HG03064 (cell line): ENCODE measurements around the gene MECR.

Source experiments
- ATAC-seq: cut with Tn5 transposase; IDR thresholded peaks from one replicate; pipeline ENCODE4 v1.9.1; 2021; ENCODE audit warnings: low read depth; ENCODE audit not compliant: unreplicated experiment

MECR gene

DNA sequence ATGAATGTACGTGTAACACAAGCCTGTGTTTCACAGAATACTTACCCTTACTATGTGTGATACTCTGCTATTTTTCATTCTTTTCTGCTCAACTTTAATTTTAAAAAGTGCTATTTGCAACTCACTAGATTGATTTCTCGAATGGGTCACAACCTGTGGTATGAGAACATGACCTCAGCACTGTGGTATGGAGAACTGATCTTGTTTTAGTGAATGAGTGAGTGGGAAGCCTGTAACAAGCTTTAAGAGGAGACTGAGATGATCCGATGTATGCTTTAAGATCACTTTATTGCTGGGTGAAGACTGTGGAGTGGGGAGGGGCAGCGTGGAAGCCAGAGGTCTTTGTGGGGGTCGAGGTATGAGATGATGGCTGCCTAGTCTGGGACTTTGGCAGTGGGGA, 21.6 kb downstream of the MECR start:
- ATAC-seq, result no peak

- no peak for ATAC-seq
Observed at GRCh38 chr1:29208442-29208841, 22.3 kb downstream of the MECR start.

- ATAC-seq, result peak; percentile 69
Observed at GRCh38 chr1:29202584-29203340, 28.0 kb downstream of the MECR start.

GRCh38 chr1:29202053-29202452, 28.7 kb downstream of the MECR start:
- ATAC-seq, result no peak

- no peak for ATAC-seq
Observed at GRCh38 chr1:29201595-29202051, 29.1 kb downstream of the MECR start.

- ATAC-seq, result no peak
Observed at GRCh38 chr1:29200906-29201594, 29.7 kb downstream of the MECR start.

- ATAC-seq, result no peak
Observed at GRCh38 chr1:29197993-29198392, 32.7 kb downstream of the MECR start.

- no peak for ATAC-seq
Observed at GRCh38 chr1:29197590-29197924, 33.2 kb downstream of the MECR start.

- no peak for ATAC-seq
Observed at GRCh38 chr1:29196863-29197589, 33.7 kb downstream of the MECR start.

DNA sequence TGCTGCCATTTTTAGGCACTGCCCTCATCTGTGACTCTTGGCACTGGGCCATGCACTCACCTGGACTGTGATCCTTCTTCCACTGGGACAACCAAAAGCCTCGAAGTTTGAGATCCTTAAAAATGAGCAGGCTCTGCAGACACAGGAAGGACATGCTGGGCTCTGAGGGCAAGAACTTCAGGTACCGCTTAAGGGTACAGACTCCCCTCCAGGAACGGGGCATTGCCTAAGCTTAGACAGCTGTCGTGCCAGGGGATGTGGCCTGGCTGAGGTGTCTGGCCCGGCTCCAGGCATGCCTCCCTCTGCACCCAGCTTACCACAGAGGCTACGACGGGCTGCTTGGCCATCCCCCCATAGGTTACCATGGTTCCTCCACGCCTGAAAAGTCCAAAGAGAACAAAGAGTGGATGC, 34.8 kb downstream of the MECR start:
- ATAC-seq, result no peak

DNA sequence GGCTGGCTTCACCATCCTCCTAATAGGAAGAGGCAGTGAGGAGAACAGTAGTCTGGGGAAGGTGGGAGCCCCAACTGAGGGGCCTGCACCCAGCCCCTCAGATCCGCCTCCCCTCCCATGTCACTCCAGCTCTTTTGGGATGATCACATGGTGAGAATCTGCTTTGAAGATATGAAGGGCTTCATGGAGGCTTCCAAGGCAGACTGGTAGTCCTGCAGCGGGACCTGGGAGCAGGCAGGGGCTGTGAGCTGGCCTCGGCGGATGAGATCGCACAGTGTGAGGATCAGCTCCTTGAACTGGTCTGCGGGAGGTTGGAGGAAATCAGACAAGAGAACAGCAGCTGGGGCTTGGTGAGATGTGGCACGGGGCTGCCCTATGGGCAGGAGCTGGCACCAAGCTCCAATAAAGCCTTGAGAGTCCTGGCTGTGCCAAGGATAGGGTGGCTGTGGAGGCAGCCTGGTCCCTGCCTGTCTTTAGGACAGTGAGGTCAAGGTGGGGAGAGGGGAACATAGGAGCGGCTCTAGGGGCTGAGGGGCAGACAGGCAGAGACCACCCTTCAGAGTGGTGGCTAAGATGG, 36.8 kb downstream of the MECR start:
- no peak for ATAC-seq

DNA sequence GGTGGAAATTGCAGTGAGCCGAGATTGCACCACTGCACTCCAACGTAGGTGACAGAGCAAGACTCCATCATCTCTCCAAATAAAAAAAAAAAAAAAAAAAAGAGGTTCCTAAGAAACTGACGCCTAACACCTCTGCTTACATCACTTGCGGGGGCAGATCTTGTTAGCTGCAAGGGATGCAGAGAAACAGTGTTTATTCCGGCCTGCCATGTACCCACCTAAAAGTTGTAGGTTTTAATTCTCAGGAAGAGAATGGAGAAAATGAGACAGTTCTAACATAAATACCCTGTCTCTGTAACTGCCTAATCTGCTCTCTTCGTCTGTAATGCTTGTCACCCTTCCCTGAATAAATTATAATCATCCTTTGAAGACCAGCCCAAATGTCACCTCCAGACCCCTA, 40.0 kb downstream of the MECR start:
- ATAC-seq, result no peak

GRCh38 chr1:29186707-29187106, 44.0 kb downstream of the MECR start:
- ATAC-seq, result no peak

DNA sequence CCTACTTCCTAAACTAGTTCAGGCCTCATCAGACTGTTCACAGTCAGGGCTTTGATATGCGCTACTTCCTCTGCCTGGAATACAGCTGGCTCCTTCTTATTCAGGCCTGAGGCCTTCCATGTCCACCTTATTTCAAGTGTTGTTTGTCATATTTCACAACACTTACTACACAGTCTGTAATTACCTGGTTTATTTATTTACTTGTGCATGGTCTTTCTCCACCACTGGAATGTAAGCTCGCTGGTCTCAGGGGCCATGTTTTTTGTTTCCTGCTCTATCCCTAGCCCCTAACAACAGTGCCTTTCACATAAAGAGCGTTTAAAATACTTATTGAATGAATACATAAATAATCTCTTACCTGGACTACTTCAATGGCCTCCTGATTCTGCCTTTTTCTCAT, 44.5 kb downstream of the MECR start:
- no peak for ATAC-seq

- no peak for ATAC-seq
Observed at GRCh38 chr1:29183287-29183686, 47.4 kb downstream of the MECR start.

GRCh38 chr1:29181413-29182225, 49.1 kb downstream of the MECR start, which contains the start of gene SRSF4:
Gene SRSF4, minus strand, starts transcription at chr1:29181900. Its CDS starts 148 bp downstream, at chr1:29181752.
- peak; percentile 84 for ATAC-seq

DNA sequence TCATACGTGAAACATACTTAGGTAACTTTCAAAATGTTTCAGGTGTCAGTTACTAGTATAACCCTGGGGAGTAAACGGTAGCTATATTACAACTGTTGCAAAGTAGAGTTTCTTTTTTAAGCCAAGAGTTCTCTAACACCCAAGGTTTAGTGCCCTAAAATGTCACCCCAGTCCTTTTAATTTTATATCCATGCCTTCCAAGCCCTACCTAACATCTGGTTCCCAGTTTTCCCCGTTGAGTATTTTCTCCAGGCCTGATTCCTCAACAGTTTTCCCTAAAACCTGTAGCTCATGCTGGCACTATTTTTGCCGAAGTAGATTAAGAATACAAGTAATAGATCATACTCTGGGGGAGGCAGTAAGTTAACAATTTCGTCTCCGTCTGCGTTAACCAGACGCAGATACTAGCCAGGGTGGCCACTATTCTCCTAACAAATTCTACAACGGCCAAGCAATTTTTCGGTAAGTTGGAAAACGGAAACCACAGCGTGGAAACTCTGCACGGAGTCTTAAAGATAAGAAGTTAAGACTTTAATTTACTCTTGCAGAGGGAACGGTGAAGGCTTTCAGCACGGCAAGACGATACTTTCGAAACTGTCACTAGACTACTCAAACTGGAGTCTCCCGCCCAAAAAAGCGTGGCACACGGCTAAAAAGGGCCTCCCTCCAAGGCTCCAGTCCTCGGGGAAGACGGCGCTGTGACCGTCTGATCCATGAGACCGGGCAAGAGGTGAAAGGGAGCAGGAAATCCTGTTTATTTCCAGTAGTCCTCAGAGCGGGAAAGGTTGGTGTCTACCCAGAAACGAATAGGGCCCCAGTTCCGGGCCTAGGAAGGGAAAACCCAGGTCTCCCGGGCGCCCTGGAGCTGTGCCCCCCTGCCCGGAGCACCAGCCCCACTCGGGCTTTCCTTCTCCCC, 50.0 kb downstream of the MECR start:
- ATAC-seq, result no peak

DNA sequence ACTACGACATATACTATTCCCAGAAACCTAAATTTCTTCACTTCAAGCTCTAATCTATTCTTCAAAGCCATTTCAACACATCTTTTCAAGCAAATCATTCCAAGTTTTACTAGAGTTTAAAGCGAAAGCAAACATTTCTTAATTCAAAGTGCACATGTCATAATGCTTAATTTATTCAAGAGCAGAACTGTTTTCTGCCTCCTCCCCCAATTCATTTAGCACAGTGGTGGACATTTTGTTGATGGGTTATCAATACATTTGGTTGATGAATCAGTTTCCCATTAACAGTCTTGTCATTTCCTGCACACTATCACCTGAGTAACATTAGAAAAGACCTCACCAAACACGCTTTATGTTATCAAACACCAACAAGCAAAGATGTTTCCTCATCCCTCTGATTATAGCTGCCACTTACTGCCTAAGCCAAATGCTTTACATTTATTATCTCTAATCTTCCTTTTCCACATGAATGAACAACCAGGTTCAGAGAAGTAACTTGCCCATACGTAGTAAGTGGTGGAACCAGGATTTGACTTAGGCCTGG, 51.0 kb downstream of the MECR start:
- ATAC-seq, result no peak
